Stimulated activated CD4-positive, alpha-beta T cell treated with anti-CD3 and anti-CD28 coated beads, Interleukin-12 subunit alpha, Interleukin-12 subunit beta, amount 100 ng/mL, for 4 hours (primary cell): Measurements from ENCODE around the gene TMCO4.
A peak's percentile ranks its signal among the peaks of the same experiment; 100 is the strongest.

Source experiments
- DNase-seq: peaks from one replicate; pipeline ENCODE4 v3.0.0-alpha.2; 2020

The TMCO4 gene

GRCh38 chr1:19710825-19711611, 88.7 kb downstream of the TMCO4 start:
- DNase-seq: no peak

DNA sequence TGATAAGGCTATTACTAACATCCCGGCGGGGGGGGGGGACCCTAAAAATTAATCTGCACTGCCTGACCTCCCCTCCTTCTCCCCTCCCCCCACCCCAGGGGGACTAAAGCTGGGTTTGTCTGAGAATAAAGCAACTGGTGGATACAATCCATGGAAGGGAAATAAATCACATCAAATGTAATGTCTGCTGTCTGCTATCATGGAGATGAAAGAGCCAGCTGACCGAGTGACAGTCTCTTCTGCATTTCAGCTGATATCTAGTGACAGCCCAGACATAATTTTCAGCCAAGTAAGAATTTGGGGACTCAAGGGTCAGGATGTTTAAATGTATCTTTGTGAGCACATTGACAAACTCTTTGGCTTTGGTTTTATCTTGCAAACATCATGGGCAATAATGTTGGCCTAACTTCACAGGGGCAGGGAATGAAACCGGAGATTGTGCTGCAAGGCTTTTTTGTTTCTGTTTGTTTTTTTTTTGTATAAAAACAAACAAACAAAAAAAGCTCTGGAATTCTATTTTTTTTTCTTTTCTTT, 90.4 kb downstream of the TMCO4 start:
- DNase-seq: no peak

GRCh38 chr1:19708567-19709110, 91.1 kb downstream of the TMCO4 start:
- no peak for DNase-seq

DNA sequence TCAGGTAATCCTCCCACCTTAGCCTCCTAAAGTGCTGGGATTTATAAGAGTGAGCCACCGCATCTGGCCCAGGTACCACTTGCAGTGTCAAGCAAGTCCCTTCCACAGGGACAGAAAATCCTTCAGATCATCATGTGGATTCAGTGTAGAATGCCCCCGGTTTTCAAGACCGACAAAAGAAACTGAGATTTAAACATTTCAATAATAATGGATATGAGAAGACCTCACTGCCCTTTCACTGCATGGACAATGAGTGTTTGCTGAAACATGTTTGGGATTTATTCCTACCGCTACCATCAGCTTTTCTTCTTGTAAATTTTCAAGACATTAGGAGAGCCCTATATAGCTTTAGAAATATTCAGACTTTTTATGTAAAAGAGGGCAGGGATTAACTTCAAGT, 93.6 kb downstream of the TMCO4 start:
- no peak for DNase-seq

DNA sequence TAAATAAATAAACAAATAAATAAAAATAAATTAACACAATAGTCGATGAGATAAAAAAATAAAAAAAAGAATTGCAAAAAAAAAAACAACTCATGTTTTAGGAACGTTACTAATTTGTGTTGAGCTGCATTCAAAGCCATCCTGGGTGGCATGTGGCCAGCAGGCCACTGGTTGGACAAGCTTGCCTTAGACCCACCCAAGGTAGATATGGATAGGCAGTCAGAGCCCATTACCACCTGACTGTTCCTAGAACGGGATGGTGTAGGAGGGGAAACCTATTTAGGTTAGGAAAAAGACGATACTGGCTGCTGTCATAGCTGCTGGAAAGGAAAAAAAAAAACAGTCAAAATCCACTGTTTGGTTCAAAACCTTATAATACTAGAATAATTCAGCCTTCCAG, 94.3 kb downstream of the TMCO4 start:
- DNase-seq: no peak

- peak; percentile 66 for DNase-seq
These were observed 95.2 kb downstream of the TMCO4 start for GRCh38 chr1:19704247-19705113.

DNA sequence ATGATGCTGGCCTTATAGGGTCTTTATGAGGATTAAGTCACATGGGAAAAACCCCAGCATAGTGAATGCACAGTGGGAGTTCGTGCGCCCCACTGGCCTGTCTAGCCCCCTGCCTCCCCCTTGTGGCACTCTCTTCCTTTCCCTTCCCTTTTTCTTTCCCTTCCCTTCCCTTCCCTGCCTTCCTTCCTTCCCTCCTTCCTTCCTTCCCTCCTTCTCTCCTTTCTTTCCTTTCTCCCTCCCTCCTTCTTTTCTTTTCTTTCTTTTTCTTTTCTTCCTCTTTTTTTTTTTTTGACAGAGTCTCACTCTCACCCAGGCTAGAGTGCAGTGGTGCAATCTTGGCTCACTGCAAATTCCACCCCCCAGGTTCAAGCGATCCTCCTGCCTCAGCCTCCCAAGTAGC, 96.4 kb downstream of the TMCO4 start:
- no peak for DNase-seq

GRCh38 chr1:19700079-19700777, 99.5 kb downstream of the TMCO4 start:
- no peak for DNase-seq

GRCh38 chr1:19698181-19698580, 101.5 kb downstream of the TMCO4 start:
- DNase-seq: no peak

GRCh38 chr1:19696820-19697219, 102.9 kb downstream of the TMCO4 start:
- no peak for DNase-seq

GRCh38 chr1:19695772-19696171, 103.9 kb downstream of the TMCO4 start:
- no peak for DNase-seq

DNA sequence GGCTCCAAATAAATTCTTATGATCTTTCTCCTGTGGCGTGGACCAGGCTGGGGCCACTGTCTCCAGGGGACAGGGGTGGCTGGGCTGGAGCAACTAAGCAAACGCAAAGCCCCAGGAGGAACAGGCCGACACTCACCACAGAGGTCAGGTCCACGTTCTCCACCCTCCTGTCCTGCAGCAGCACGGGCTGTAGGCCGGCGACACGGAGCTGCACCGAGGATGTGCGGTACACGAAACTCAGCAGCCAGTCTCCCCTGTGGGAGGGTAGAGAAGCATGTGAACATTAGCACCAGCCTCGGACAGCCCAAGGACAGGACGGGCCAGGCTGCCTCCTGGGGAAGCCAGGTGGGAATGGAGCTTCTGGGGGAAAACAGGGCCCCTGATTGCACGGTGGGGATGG, 105.4 kb downstream of the TMCO4 start:
- no peak for DNase-seq

DNA sequence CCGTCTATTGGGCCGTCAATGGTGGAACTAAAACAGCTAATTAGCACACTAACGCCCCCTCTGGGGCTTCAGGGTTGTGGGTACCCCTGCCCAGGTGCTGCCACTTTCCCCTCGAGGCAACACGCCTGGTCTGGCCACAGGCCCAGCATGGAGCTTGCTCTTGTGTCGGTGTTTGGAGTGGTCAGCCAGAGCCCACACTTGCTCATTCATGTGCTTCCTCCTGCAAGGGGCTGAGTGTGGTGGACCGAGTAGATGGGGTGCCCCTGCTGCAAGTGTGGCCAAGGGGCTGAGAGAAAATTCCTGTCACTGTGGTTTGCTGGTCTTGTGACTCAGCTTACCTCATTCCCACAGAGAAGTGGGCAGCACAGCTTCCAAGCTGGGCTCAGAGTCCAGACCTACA, 109.4 kb downstream of the TMCO4 start:
- no peak for DNase-seq

GRCh38 chr1:19689856-19690255, 109.9 kb downstream of the TMCO4 start:
- DNase-seq: no peak

DNA sequence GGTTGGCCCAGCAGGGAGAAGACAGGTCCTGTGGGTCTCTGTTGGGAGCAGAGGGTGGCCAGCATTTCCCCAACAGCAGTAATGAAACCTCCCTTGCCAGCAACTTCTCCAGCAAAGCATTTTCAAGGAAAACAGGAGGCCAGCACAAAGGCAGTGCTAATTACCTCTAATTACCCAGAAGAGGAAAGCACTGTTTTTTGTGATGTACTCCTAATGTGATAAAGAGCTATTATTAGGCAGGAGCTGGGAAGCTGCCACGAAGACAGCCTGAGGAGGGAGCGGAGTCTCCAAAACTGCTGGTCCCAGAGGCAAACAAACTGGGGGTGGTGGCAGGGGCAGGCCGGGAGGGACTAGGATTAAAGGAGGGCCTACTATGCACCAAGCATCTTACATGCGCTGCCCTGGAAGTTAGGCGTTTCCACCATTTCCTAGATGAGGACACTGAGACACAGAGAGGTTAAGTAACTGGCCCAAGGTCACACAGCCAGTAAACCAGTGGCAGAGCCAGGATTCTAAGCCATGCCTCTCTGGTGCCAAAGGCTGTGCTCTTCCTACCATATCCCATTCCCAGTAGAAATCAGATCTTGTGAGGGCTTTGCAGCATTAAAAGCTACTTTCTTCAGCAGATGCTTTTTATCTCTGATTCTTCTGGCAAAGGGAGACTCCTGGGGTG, 110.5 kb downstream of the TMCO4 start:
- no peak for DNase-seq

DNA sequence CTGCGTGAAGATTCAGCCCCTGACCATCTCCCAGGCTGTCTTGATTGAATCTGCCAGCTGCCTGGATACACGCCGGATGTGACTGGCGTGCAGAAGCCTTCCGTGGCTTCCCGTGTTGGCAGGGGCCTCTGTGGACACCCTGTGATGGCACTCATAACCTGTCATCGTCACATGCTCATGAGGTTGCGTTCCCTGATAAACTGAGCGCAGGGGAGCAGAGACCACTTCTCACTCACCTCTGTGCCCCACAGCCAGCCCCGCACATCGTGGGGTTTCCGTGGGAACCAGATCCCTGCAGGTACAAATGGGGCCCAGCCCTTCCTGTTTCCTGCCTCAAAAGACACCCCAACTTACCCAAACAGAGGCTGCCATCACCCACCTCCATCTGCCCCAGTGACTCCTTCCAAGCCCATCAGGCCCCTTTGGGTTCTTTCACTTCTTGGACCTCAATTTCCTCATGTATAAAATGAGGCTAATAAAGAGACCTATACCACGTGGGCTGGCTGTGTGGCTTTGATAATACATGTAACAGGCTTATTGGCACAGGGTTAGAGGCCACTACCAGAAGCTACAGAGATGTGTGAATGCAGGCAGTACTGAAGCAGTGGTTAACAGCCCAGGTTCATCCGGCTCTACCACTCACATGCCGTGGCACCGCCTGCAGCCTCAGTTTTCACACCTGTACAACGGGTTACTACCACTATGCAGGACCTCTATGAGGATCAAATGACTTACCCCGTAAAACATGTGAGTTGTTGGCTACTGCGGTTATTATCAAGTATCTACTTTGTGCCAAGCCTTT, 111.5 kb downstream of the TMCO4 start:
- DNase-seq: no peak

- no peak for DNase-seq
These were observed 112.3 kb downstream of the TMCO4 start for GRCh38 chr1:19687414-19687813.

DNA sequence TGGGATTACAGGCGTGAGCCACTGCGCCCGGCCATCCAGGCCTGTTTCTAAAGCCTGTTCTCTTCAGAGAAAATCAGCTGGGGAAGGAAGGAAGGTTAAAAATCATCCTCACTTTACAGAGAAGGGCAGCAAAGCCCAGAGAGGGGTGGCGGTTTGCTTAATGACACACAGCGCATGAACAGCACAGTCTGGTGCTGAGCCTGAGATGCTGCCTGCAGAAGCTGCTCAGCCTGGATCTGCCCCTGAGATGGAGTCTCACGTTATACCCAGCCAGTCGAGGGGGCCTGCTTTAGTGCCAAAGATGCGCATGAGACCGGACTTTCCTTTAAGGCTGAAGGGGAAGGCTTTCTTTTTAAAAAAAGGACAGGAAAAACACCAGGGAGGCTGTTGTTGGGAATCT, 113.7 kb downstream of the TMCO4 start:
- no peak for DNase-seq

- no peak for DNase-seq
These were observed 115.0 kb downstream of the TMCO4 start for GRCh38 chr1:19684677-19685076.

DNA sequence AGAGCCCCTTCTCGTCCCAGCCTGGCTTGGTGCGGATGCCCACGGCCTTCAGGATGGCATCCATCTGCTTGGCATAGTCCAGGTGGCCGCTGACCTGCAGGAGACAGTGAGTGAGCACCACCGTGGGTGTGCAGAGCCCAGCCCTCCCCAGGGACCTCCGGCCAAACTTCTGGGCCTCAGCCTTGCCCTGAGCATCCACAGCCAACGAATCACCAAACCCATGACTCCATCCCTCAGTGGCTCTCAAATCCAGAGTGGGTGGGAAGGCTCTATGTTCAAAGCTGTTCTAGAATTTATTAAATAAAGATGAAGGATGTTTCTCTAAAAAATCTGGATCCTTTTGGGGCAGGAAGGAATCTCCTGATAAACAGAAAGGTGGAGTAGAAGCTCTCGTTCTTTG, 116.4 kb downstream of the TMCO4 start:
- DNase-seq: no peak

- no peak for DNase-seq
These were observed 116.8 kb downstream of the TMCO4 start for GRCh38 chr1:19682901-19683300.

GRCh38 chr1:19682257-19682656, 117.5 kb downstream of the TMCO4 start:
- no peak for DNase-seq
